OCI-LY7 (cell line): ENCODE results near the gene KLHL3. TPM values are rescaled to one million over a fixed set of nuclear protein-coding genes. Genes with fewer than 3 reads are reported as not detected.

ENCODE experiments used
- BruUV-seq: library from RNA; stranded (reverse); fragments of 400-500 nt; replicated peaks from 2 replicates; lab custom pipeline; 2021; lab: Mats Ljungman, UMichigan
- CTCF ChIA-PET: fragments of 300-600 bp; sonication (Branson Sonifier 250); formaldehyde crosslinking; loops from one replicate; lab custom pipeline; 2022; ENCODE audit warnings: antibody characterized with exemption; ENCODE audit not compliant: unreplicated experiment; lab: Charles Lee
- POLR2A ChIA-PET: fragments of 300-600 bp; sonication (Branson Sonifier 250); formaldehyde crosslinking; loops from one replicate; lab custom pipeline; 2022; ENCODE audit warnings: antibody characterized with exemption; lab: Charles Lee
- DNase-seq: peaks from one replicate; pipeline ENCODE4 v3.0.0-alpha.2; 2015; ENCODE audit warnings: low spot score
- H2AFZ ChIP-seq: fragments of 200-600 bp; sonication (generic), shearing (Covaris generic); 2 replicates; pipeline ENCODE4 v1.6.1; 2014; ENCODE audit warnings: mild to moderate bottlenecking, antibody characterized with exemption, low read length, moderate library complexity
- H3K27ac ChIP-seq: fragments of 200-600 bp; sonication (generic); 2 replicates; pipeline ENCODE4 v1.5.1; 2014; ENCODE audit warnings: mixed run types, low read depth, mild to moderate bottlenecking, moderate library complexity, low read length, inconsistent platforms; ENCODE audit not compliant: poor library complexity, severe bottlenecking
- H3K36me3 ChIP-seq: fragments of 200-600 bp; sonication (generic); 2 replicates; pipeline ENCODE4 v1.6.1; 2014; ENCODE audit warnings: mild to moderate bottlenecking, antibody characterized with exemption, low read length, moderate library complexity, mixed read lengths; ENCODE audit not compliant: insufficient read depth
- H3K4me1 ChIP-seq: fragments of 200-600 bp; sonication (generic); 2 replicates; pipeline ENCODE4 v1.5.1; 2014; ENCODE audit warnings: mild to moderate bottlenecking, low read length; ENCODE audit not compliant: insufficient read depth, poor library complexity, severe bottlenecking
- H3K4me2 ChIP-seq: fragments of 200-600 bp; sonication (generic); 2 replicates; pipeline ENCODE4 v1.6.1; 2014; ENCODE audit warnings: mild to moderate bottlenecking, low read length
- H3K4me3 ChIP-seq: fragments of 200-600 bp; sonication (generic); 2 replicates; pipeline ENCODE4 v1.5.1; 2014; ENCODE audit warnings: mild to moderate bottlenecking, low read depth, low read length; ENCODE audit not compliant: poor library complexity, severe bottlenecking
- H3K79me2 ChIP-seq: fragments of 200-600 bp; sonication (generic); 2 replicates; pipeline ENCODE4 v1.6.1; 2016; ENCODE audit warnings: low read depth, mild to moderate bottlenecking, low read length, moderate library complexity, mixed read lengths; ENCODE audit not compliant: insufficient read depth
- H3K9me2 ChIP-seq: fragments of 200-600 bp; sonication (generic); 2 replicates; pipeline ENCODE4 v1.6.1; 2016; ENCODE audit warnings: mild to moderate bottlenecking, low read length, mixed read lengths; ENCODE audit not compliant: insufficient read depth
- H3K9me3 ChIP-seq: fragments of 200-600 bp; sonication (generic); 2 replicates; pipeline ENCODE4 v1.6.1; 2014; ENCODE audit warnings: mild to moderate bottlenecking, mixed run types, low read length, mixed read lengths
- H4K20me1 ChIP-seq: fragments of 200-600 bp; sonication (generic); 2 replicates; pipeline ENCODE4 v1.6.1; 2014; ENCODE audit warnings: mild to moderate bottlenecking, antibody characterized with exemption, low read length, moderate library complexity, mixed read lengths; ENCODE audit not compliant: insufficient read depth
- CTCF ChIP-seq: fragments of 200-600 bp; sonication (generic); conservative IDR thresholded peaks from 2 replicates; pipeline ENCODE4 v1.5.1; 2014; ENCODE audit warnings: mild to moderate bottlenecking, antibody characterized with exemption, low read length, moderate library complexity, mixed read lengths
- EZH2phosphoT487 ChIP-seq: fragments of 200-600 bp; sonication (generic); IDR thresholded peaks from 2 replicates; pipeline ENCODE4 v1.6.1; 2018; ENCODE audit warnings: low read depth, borderline replicate concordance, mild to moderate bottlenecking, mixed run types, antibody characterized with exemption, low read length, moderate library complexity, mixed read lengths
- intact Hi-C: fragments of 100-400 bp; cut with micrococcal nuclease; formaldehyde crosslinking; loops from one replicate; pipeline ENCODE4 v1.10.0; 2022; ENCODE audit not compliant: unreplicated experiment
- total RNA-seq, 2 experiments: library from RNA; depleted of rRNA in 1 of 2; stranded (reverse); fragments of >200 nt in 1 of 2; shearing (Covaris generic) in 1 of 2; gene quantifications; 2 replicates each; pipeline ENCODE4 v1.2.3, GENCODE V29; 2014 to 2022

The KLHL3 gene
- total RNA-seq, 2 experiments from 2014 or later: 0.28 to 6.2 TPM

GRCh38 chr5:137575847-137576246, 160.0 kb downstream of the KLHL3 start:
- Histone ChIP-seq H4K20me1 (no peaks in the 10 kb centered on the region), H3K9me2 (no peaks in the 10 kb centered on the region), H3K36me3 (no peaks in the 10 kb centered on the region), H3K79me2 (no peaks in the 10 kb centered on the region), H3K4me3 (no peak overlapping the region), H3K4me2 (no peak overlapping the region), H2AFZ (no peak overlapping the region), H3K27ac (no peak overlapping the region), H3K4me1 (no peaks in the 10 kb centered on the region), H3K9me3 (no peaks in the 10 kb centered on the region; the same call in 1 of the 2 replicates)
- BruUV-seq: no TSS peak
- no peak for TF ChIP-seq EZH2phosphoT487
- TF ChIP-seq CTCF: no peak
- intact Hi-C loops: no loop called here
- CTCF ChIA-PET: no interaction called here
- POLR2A ChIA-PET: no interaction called here
- DNase-seq: no peak

- CTCF ChIA-PET: no interaction called here
- intact Hi-C loops: no loop called here
- no peak overlapping the region for H3K4me2 ChIP-seq
- H3K27ac ChIP-seq: no peak overlapping the region
- H3K4me1 ChIP-seq: no peaks in the 10 kb centered on the region
- H4K20me1 ChIP-seq: no peaks in the 10 kb centered on the region
- TF ChIP-seq EZH2phosphoT487: no peak
- no peak for TF ChIP-seq CTCF
- no peak for DNase-seq
- no peak overlapping the region for H2AFZ ChIP-seq
- no peaks in the 10 kb centered on the region; the same call in 1 of the 2 replicates for H3K9me3 ChIP-seq
- no peak overlapping the region for H3K4me3 ChIP-seq
- no peaks in the 10 kb centered on the region for H3K9me2 ChIP-seq
- BruUV-seq: no TSS peak
- POLR2A ChIA-PET: interaction anchor here (0.7 kb wide), 1 partner anchor 248 kb away, joined by 3 read pairs; no protein-coding TSS in a partner anchor
- H3K79me2 ChIP-seq: no peaks in the 10 kb centered on the region
- no peaks in the 10 kb centered on the region for H3K36me3 ChIP-seq
Observed at GRCh38 chr5:137575211-137575610, 160.7 kb downstream of the KLHL3 start.

GRCh38 chr5:137573376-137573775, 162.5 kb downstream of the KLHL3 start:
- intact Hi-C loops: no loop called here
- DNase-seq: no peak
- Histone ChIP-seq H3K79me2 (no peaks in the 10 kb centered on the region), H3K27ac (no peak overlapping the region), H4K20me1 (no peaks in the 10 kb centered on the region), H3K4me3 (no peak overlapping the region), H3K4me1 (no peaks in the 10 kb centered on the region), H3K9me2 (no peaks in the 10 kb centered on the region), H3K9me3 (no peaks in the 10 kb centered on the region; the same call in 1 of the 2 replicates), H3K36me3 (no peaks in the 10 kb centered on the region), H3K4me2 (no peak overlapping the region), H2AFZ (no peak overlapping the region)
- no TSS peak for BruUV-seq
- TF ChIP-seq EZH2phosphoT487: no peak
- TF ChIP-seq CTCF: no peak
- CTCF ChIA-PET: no interaction called here
- POLR2A ChIA-PET: no interaction called here
